HG03469 (cell line): ENCODE data around the gene ENGASE.
"Not testable (repeated sequence)": the region's sequence is repeated elsewhere in the genome, so short reads cannot be mapped to it uniquely, and the experiment has no call there.

ENCODE experiments used
- ATAC-seq: cut with Tn5 transposase; IDR thresholded peaks from one replicate; pipeline ENCODE4 v1.9.1; 2021; ENCODE audit warnings: mild to moderate bottlenecking, moderate library complexity, moderate number of reproducible peaks; ENCODE audit not compliant: unreplicated experiment

Gene ENGASE

GRCh38 chr17:79052131-79052530, 22.5 kb upstream of the ENGASE start:
- ATAC-seq: no peak

GRCh38 chr17:79053251-79053925, 21.2 kb upstream of the ENGASE start:
- ATAC-seq: no peak

GRCh38 chr17:79054200-79054960, 20.2 kb upstream of the ENGASE start:
- ATAC-seq: no peak

- no peak for ATAC-seq
Measured at GRCh38 chr17:79055197-79055596, 19.4 kb upstream of the ENGASE start.

- no peak for ATAC-seq
Measured at GRCh38 chr17:79057737-79058385, 16.8 kb upstream of the ENGASE start.

- ATAC-seq: no peak
Measured at GRCh38 chr17:79062691-79063090, 11.9 kb upstream of the ENGASE start.

GRCh38 chr17:79064026-79064425, 10.6 kb upstream of the ENGASE start:
- ATAC-seq: no peak

GRCh38 chr17:79065105-79065670, 9.4 kb upstream of the ENGASE start:
- ATAC-seq: no peak

- ATAC-seq: no peak
Measured at GRCh38 chr17:79066963-79067362, 7.7 kb upstream of the ENGASE start.

- no peak for ATAC-seq
Measured at GRCh38 chr17:79070266-79070880, 4.3 kb upstream of the ENGASE start.

- no peak for ATAC-seq
Measured at GRCh38 chr17:79071161-79071740, 3.4 kb upstream of the ENGASE start.

- ATAC-seq: no peak
Measured at GRCh38 chr17:79072544-79072943, 2.1 kb upstream of the ENGASE start.

GRCh38 chr17:79073016-79073705, 1.5 kb upstream of the ENGASE start:
- no peak for ATAC-seq

GRCh38 chr17:79073706-79074088, 927 bp upstream of the ENGASE start:
- no peak for ATAC-seq

- not testable (repeated sequence) for ATAC-seq
Measured at GRCh38 chr17:79074121-79074648, 439 bp upstream of the ENGASE start.

- ATAC-seq: no peak
Measured at GRCh38 chr17:79075446-79075750, 774 bp downstream of the ENGASE start.

- ATAC-seq: no peak
Measured at GRCh38 chr17:79075861-79076406, 1.3 kb downstream of the ENGASE start.

GRCh38 chr17:79077587-79077986, 3.0 kb downstream of the ENGASE start:
- ATAC-seq: no peak

- no peak for ATAC-seq
Measured at GRCh38 chr17:79078476-79079190, 4.0 kb downstream of the ENGASE start.
